Epithelial cell of proximal tubule (primary cell): Measurements from ENCODE around the gene GPD2. TPM values are rescaled to one million over a fixed set of nuclear protein-coding genes. Genes with fewer than 3 reads are reported as not detected.

Experiments used
- DNase-seq: peaks from one replicate; pipeline ENCODE4 v3.0.0-alpha.2; 2011; ENCODE audit warnings: low read depth
- H3K4me3 ChIP-seq: 2 replicates; pipeline ENCODE4 v1.5.1; 2011; ENCODE audit warnings: low read depth, mild to moderate bottlenecking, low read length
- total RNA-seq: library from RNA; depleted of rRNA; stranded (reverse); fragments of >200 nt; gene quantifications from 2 replicates; pipeline ENCODE4 v1.2.3, GENCODE V29; 2015
- TF ChIP-seq, protein P1 (sequence below): conservative IDR thresholded peaks from 2 replicates; pipeline ENCODE4 v1.5.1; 2012; ENCODE audit warnings: low read depth, mild to moderate bottlenecking, low read length

The GPD2 gene
- total RNA-seq, 1 donor from 2014 or later = 22.4 TPM

GRCh38 chr2:156576005-156576404 is 139.8 kb downstream of the GPD2 start:
- no peak overlapping the region for H3K4me3 ChIP-seq
- TF ChIP-seq, protein P1, sequence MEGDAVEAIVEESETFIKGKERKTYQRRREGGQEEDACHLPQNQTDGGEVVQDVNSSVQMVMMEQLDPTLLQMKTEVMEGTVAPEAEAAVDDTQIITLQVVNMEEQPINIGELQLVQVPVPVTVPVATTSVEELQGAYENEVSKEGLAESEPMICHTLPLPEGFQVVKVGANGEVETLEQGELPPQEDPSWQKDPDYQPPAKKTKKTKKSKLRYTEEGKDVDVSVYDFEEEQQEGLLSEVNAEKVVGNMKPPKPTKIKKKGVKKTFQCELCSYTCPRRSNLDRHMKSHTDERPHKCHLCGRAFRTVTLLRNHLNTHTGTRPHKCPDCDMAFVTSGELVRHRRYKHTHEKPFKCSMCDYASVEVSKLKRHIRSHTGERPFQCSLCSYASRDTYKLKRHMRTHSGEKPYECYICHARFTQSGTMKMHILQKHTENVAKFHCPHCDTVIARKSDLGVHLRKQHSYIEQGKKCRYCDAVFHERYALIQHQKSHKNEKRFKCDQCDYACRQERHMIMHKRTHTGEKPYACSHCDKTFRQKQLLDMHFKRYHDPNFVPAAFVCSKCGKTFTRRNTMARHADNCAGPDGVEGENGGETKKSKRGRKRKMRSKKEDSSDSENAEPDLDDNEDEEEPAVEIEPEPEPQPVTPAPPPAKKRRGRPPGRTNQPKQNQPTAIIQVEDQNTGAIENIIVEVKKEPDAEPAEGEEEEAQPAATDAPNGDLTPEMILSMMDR = no peak
- DNase-seq = no peak

GRCh38 chr2:156580501-156580900 is 144.3 kb downstream of the GPD2 start:
- TF ChIP-seq, protein P1 = no peak
- no peak for DNase-seq
- no peak overlapping the region for H3K4me3 ChIP-seq

- no peak for DNase-seq
- TF ChIP-seq, protein P1 = no peak
- H3K4me3 ChIP-seq = no peak overlapping the region
Measured at GRCh38 chr2:156581280-156581679, 145.1 kb downstream of the GPD2 start.

DNA sequence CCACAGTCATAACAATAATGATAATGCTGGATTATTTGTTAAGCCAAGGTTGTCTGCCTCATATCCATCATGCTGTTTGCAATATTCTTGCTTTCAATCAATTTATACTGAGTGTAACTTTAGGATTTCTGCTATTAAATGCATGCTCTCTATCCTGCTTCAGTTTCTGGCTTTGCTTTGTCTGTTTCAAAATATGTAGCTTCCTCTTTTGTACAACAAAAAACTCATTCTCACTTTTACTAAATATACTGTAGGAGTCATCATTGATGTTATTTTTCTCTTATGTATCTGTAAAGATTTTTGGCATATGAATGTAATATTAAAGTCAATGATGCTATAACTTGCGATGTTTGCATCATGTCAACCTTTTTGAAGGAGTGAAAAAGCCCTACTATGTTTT is 149.3 kb downstream of the GPD2 start:
- no peak for DNase-seq
- H3K4me3 ChIP-seq = no peak overlapping the region
- TF ChIP-seq, protein P1 = no peak

DNA sequence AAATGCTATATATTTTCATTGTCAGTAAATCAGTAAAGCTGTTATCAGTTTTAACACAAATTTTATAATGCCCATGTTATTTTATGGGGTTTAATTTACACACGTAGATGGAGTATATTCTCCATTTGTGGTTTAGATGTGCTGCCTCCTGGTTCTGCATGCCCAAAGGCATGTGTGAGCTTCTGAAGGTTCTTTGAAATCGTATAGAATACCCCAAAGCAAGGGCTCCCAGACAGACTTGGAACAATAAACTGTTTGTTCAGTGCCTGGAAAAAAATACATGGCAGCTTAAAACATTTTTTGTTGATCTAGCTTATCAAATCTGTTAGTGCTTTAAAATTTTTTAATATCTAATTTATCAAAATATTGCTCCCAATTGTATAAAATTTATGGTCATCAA is 150.4 kb downstream of the GPD2 start:
- TF ChIP-seq, protein P1 = no peak
- no peak for DNase-seq
- no peak overlapping the region for H3K4me3 ChIP-seq

- no peak overlapping the region for H3K4me3 ChIP-seq
- TF ChIP-seq, protein P1 = peak; percentile 66
- DNase-seq = peak; percentile 13
Measured at GRCh38 chr2:156589381-156590079, 153.4 kb downstream of the GPD2 start.

- TF ChIP-seq, protein P1 = no peak
- no peak overlapping the region for H3K4me3 ChIP-seq
- no peak for DNase-seq
Measured at GRCh38 chr2:156590085-156590739, 154.0 kb downstream of the GPD2 start.
